Measurements from ENCODE around the gene SP140L.
"Not testable (repeated sequence)": the region's sequence is repeated elsewhere in the genome, so short reads cannot be mapped to it uniquely, and the experiment has no call there.

The SP140L gene

GRCh38 chr2:230323385-230324106, 3.4 kb upstream of the SP140L start:
- no peak for DNase-seq (ENCODE audit: low spot score)

DNA sequence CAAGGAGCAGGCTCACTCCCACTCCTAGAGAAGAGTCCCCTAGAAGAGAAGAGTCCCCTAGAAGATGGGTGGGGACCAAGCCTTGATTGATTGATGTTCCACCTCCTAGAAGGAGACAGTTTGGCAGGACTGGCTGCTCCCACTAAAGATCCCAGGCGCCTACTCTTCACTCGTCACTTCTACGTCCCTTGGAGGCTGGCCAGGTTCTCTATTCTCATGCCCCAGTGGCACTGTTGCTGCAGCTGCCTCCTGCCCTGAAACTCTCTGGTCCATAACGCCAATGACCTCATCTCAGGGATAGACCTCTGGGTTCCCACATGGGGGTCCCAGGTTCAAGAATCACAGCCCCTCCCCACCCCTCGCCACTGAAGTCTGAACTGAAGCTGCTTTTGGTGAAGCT, 2.5 kb upstream of the SP140L start:
- no peak for DNase-seq (ENCODE audit: low spot score)

DNA sequence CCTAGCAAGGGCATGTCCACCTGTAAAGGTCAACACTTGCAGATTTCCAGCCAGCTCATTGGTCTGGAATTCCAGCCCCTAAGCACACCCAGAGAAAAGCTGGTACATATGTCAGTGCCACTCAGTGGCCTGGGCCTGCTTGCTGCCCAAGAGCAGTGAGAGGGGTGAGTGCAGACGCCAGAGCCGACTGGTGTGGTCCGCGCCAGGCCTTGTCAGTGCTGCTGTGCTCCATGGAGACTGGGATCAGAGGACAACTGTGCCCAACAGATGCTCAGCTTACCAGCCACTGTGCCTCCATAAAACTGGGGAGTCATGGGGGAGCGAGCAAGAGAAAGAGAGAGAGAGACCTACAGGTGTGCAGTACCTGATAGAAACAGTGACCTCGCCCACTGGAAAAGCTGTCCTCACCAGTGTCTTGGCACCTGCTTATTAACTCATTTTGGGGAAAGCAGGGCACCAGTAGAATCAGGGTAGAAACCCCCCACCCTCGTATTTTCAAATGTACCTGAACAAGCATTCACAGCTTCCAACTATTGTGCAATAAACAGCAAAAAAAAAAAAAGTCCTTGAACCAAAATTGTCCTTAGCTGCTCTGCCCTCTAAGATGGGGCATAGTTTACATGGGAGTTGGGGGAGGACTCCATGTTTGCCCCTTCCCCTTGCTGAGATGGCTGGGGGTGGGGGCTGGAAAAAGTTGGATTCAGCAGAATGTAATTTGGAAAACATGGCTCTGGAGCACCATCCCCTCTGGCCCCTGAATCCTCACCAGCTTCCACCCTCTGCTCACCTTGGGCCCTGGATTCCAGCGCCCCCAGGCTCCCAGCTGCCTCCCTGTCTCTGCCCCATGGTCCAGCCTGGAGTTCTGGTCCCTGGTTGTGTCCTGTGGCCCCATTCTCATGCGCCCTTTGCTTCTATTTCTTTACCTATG, 1.4 kb upstream of the SP140L start:
- no peak for DNase-seq (ENCODE audit: low spot score)

DNA sequence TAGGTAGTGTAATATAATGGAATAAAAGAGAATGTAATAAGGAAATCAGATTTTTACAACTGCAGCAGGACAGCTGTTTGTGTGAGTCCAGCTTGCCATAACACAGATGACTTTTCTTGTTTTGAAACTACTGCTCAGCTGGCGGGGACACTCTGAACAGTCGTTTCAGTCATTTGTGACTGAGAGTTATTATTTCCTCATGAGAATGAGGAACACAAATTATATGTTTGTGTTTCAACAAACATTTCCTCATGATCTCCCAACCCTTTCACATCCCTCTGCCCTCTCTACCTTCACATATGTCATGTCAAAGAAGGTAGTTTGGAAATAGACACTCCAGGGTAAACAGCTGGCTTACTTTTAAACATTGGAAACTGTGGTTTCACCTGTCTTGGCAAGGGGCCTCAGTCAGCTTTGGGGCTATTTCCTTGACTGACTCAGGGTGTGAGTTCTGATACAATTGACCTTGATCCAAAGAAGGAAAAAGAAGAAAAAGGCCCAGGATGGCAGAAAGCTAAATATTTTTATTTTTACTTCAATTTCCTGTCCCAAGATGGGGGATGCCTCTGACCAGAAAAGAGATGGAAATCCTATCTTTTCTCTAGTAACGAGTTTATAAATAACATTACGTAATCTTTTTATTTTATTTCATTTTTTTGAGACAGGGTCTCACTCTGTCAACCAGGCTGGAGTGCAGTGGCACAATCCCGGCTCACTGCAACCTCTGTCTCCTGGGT, 593 bp downstream of the SP140L start:
- no peak for DNase-seq (ENCODE audit: low spot score)

GRCh38 chr2:230328155-230328458, 1.1 kb downstream of the SP140L start:
- DNase-seq (ENCODE audit: low spot score) = no peak

- no peak for DNase-seq (ENCODE audit: low spot score)
These were observed 3.1 kb downstream of the SP140L start for GRCh38 chr2:230329946-230330605.

DNA sequence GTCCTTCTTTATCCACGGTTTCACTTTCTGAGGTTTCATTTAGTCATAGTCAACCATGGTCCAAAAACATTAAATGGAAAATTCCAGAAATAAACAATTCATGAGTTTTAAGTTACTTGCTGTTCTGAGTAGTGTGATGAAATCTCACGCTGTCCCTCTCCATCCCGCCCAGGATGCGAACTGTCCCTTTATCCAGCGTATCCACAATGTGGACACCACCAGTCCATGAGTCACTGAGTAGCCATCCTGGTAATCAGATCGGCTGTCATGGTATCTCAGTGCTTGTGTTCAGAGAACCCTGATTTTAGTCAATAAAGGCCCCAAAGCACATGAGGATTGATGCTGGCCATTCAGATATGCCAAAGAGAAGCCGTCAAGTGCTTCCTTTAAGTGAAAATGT, 3.7 kb downstream of the SP140L start:
- DNase-seq (ENCODE audit: low spot score) = no peak

DNA sequence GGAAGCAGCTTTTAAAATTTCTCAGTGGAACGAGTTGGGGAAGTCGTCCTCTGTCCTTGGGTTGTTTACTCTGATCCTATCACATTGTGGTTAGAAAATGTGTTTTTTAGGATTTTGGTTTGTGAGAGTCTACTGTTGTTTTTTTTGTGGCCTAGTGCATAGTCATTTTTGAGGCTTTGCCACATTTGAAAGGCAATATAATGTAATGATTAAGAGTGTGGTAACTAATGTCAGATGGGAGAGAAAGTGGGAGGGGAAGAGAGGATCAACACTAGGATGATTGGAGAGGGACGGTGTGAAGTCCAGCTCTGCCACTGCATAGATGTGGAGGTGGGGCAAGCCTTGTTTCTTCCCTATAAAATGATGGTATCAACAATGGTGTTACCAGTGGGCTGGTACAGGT, 8.5 kb downstream of the SP140L start:
- DNase-seq (ENCODE audit: low spot score) = no peak

GRCh38 chr2:230335864-230336506, 9.0 kb downstream of the SP140L start:
- no peak for DNase-seq (ENCODE audit: low spot score)

DNA sequence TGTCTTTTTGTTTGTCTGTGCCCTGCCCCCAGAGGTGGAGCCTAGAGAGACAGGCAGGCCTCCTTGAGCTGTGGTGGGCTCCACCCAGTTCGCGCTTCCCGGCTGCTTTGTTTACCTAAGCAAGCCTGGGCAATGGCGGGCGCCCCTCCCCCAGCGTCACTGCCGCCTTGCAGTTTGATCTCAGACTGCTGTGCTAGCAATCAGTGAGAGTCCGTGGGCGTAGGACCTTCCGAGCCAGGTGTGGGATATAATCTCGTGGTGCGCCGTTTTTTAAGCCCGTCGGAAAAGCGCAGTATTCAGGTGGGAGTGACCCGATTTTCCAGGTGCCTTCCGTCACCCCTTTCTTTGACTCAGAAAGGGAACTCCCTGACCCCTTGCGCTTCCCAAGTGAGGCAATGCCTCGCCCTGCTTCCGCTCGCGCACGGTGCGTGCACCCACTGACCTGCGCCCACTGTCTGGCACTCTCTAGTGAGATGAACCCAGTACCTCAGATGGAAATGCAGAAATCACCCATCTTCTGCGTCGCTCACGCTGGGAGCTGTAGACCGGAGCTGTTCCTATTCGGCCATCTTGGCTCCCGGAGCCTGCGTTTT, 15.0 kb downstream of the SP140L start:
- not testable (repeated sequence) for DNase-seq (ENCODE audit: low spot score)

GRCh38 chr2:230343041-230343624, 16.1 kb downstream of the SP140L start:
- not testable (repeated sequence) for DNase-seq (ENCODE audit: low spot score)

DNA sequence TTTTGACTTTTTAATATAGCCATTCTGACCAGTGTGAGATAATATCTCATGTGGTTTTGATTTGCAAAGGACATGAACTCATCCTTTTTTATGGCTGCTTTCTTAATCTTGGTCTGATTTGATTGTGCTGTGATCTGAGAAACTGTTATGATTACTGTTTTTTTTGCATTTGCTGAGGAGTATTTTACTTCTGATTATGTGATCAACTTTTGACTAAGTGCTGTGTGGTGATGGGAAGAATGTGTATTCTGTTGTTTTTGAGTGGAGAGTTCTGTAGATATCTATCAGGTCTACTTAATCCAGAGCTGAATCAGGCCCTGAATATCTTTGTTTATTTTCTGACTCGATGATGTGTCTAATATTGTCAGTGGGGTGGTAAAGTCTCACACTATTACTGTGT, 16.8 kb downstream of the SP140L start:
- no peak for DNase-seq (ENCODE audit: low spot score)

DNA sequence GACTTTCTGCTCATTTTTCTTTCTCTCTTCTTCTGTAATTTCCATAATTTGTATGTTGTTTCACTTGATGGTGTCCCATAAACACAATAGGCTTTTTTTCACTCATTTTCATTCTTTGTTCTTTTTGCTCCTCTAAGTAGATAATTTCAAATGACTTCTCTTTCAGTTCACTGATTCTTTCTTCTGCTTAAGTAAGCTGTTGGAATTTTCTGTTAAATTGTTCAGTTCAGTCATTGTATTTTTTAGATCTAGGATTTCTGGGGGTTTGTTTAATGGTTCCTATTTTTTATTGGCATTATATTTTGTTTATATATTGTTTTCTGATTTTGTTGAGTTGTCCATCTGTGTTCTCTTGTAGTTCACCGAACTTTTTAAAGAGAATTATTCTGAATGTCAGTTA, 19.5 kb downstream of the SP140L start:
- DNase-seq (ENCODE audit: low spot score) = no peak

- no peak for DNase-seq (ENCODE audit: low spot score)
These were observed 20.0 kb downstream of the SP140L start for GRCh38 chr2:230346921-230347533.

GRCh38 chr2:230347659-230348305, 20.8 kb downstream of the SP140L start:
- peak; percentile 21 for DNase-seq (ENCODE audit: low spot score)

DNA sequence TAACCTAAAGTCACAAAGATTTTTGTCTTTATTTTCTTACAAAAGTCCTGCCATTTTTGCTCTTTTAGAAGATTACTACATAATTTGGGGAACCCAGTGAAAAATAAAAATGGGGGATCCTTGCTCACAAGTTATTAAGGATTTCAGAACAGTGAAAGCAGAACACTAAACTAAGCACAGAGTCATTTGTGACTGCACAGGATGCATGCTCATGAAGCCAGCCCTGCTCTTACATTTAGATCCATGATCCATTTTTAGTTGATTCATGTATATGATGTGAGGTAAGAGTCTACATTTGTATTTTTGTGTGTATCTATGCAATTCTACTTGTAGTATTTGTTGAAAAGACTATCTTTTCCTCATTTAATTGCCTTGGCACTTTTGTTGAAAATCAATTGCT, 21.8 kb downstream of the SP140L start:
- DNase-seq (ENCODE audit: low spot score) = no peak

- DNase-seq (ENCODE audit: low spot score) = no peak
These were observed 29.1 kb downstream of the SP140L start for GRCh38 chr2:230356084-230356483.

DNA sequence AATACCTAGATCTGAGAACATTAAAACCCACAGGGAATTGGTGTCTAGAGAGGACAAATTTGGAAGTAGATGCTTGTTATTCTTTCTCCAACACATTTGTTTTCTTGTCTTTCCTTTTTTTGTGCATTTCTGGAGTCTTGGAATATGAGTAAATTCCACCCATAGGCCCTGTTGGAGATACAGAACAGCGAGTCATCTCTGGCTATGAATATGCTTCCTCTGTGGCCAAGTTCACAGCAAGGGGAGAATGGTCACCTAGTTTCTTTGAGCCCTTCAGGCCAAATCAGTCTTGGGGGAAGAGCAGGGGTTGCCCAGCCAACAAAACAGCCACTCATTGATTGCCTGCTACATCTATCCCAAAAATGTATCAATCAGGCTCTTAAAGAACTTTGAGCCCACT, 31.3 kb downstream of the SP140L start:
- DNase-seq (ENCODE audit: low spot score) = no peak

DNA sequence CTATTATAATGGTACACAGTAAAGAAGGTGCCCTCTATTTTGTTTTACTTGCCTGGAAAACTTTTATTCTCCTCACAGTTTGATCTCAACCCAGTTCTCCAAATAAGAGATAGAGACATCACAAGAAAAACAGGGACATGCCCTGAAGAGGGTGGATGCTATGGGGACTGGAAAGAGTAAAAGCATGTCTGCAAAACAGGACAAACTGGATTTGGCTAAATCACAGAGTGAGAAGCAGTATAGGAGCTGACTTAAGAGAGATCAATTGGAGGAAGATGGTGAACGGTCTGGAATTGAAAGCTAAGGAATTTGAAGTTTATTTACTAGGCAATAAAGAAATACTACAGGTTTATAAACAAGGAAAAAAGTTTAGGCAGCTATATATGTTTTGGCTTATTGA, 33.0 kb downstream of the SP140L start:
- DNase-seq (ENCODE audit: low spot score) = no peak

Data from CD4-positive, alpha-beta T cell treated with Interleukin-6 at 100 ng/mL for 8 hours (primary cell).